A673 (cell line): ENCODE measurements around the gene CMTM2. TPM values are rescaled to one million over a fixed set of nuclear protein-coding genes. Genes with fewer than 3 reads are reported as not detected.
"Not testable (repeated sequence)": the region's sequence is repeated elsewhere in the genome, so short reads cannot be mapped to it uniquely, and the experiment has no call there.

Experiments
- BruUV-seq: library from RNA; stranded (reverse); fragments of 400-500 nt; replicated peaks from 2 replicates; lab custom pipeline; 2021; lab: Mats Ljungman, UMichigan
- CTCF ChIA-PET: fragments of 300-600 bp; sonication (Branson Sonifier 250); formaldehyde crosslinking; loops from one replicate; lab custom pipeline; 2022; ENCODE audit warnings: antibody characterized with exemption; lab: Charles Lee
- POLR2A ChIA-PET: fragments of 300-600 bp; sonication (Branson Sonifier 250); formaldehyde crosslinking; loops from one replicate; lab custom pipeline; 2022; ENCODE audit warnings: antibody characterized with exemption; ENCODE audit not compliant: low non-redundant PET; lab: Charles Lee
- DNase-seq: peaks from one replicate; pipeline ENCODE4 v3.0.0-alpha.2; 2015; ENCODE audit warnings: low spot score
- H3K27ac ChIP-seq: fragments of 200-600 bp; sonication (generic); 2 replicates; pipeline ENCODE4 v1.5.1; 2016; ENCODE audit warnings: mixed run types, low read depth, mild to moderate bottlenecking, mixed read lengths, antibody characterized with exemption, low read length; ENCODE audit not compliant: poor library complexity, severe bottlenecking
- H3K27me3 ChIP-seq: fragments of 200-600 bp; sonication (generic); replicated peaks from 2 replicates; pipeline ENCODE4 v1.6.1; 2017; ENCODE audit warnings: mixed run types, low read depth, mild to moderate bottlenecking, mixed read lengths, antibody characterized with exemption, low read length; ENCODE audit not compliant: insufficient read depth, poor library complexity
- H3K36me3 ChIP-seq: fragments of 200-600 bp; sonication (generic); 2 replicates; pipeline ENCODE4 v1.6.1; 2016; ENCODE audit warnings: mixed run types, mild to moderate bottlenecking, mixed read lengths, antibody characterized with exemption, low read length; ENCODE audit not compliant: insufficient read depth, poor library complexity, severe bottlenecking
- H3K4me1 ChIP-seq: fragments of 200-600 bp; sonication (generic); 2 replicates; pipeline ENCODE4 v1.6.1; 2017; ENCODE audit warnings: mixed run types, mild to moderate bottlenecking, mixed read lengths, antibody characterized with exemption, low read length; ENCODE audit not compliant: insufficient read depth, poor library complexity, severe bottlenecking
- H3K4me3 ChIP-seq: fragments of 200-600 bp; sonication (generic); 2 replicates; pipeline ENCODE4 v1.5.1; 2016; ENCODE audit warnings: low read depth, mixed run types, mild to moderate bottlenecking, mixed read lengths, low read length; ENCODE audit not compliant: poor library complexity, severe bottlenecking
- H3K9me3 ChIP-seq: fragments of 200-600 bp; sonication (generic); 2 replicates; pipeline ENCODE4 v1.6.1; 2016; ENCODE audit warnings: mixed run types, low read depth, mild to moderate bottlenecking, mixed read lengths, antibody characterized with exemption, low read length; ENCODE audit not compliant: poor library complexity, severe bottlenecking
- EZH2 ChIP-seq: fragments of 200-600 bp; sonication (generic); IDR thresholded peaks from 2 replicates; pipeline ENCODE4 v1.6.1; 2017; ENCODE audit warnings: borderline replicate concordance, low read depth, mild to moderate bottlenecking, mixed read lengths, antibody characterized with exemption, low read length; ENCODE audit not compliant: poor library complexity, severe bottlenecking
- intact Hi-C: fragments of 100-400 bp; cut with micrococcal nuclease; formaldehyde crosslinking; loops from one replicate; pipeline ENCODE4 v1.10.0; 2022; ENCODE audit not compliant: unreplicated experiment
- total RNA-seq: library from RNA; stranded (reverse); gene quantifications from 2 replicates; pipeline ENCODE4 v1.2.3, GENCODE V29; 2021
- TF ChIP-seq, protein P1 (sequence below): fragments of 300-800, 200-600 bp; sonication (generic); conservative IDR thresholded peaks from 2 replicates; pipeline ENCODE4 v1.5.1; 2017; ENCODE audit warnings: low read depth, mild to moderate bottlenecking, antibody characterized with exemption, low read length, moderate library complexity, mixed read lengths

The CMTM2 gene
- total RNA-seq, 1 experiment from 2014 or later, result not detected

DNA sequence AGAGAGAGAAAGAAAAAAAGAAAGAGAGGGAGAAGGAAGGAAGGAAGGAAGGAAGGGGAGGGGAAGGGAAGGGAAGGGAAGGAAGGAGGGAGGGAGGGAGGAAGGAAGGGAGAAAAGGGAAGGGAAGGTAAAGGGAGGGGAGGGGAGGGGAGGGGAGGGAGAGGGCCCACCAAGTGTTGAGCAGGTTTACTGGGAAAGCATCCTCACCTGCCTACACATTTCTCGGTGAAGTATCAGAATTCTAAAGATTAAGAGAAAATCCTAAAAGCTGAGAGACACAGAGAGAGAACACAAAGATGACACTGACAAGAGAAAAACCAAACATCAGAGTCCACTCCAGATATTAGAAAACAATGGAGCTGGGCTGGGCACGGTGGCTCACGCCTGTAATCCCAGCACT lies 13.0 kb downstream of the CMTM2 start:
- ChIA-PET POLR2A (no interaction called here), CTCF (no interaction called here)
- Histone ChIP-seq H3K4me1 (no peaks in the 10 kb centered on the region), H3K36me3 (no peaks in the 10 kb centered on the region), H3K9me3 (no peaks in the 10 kb centered on the region), H3K4me3 (no peak overlapping the region), H3K27ac (no peak overlapping the region), H3K27me3 (no peaks in the 10 kb centered on the region)
- TF ChIP-seq, protein P1, sequence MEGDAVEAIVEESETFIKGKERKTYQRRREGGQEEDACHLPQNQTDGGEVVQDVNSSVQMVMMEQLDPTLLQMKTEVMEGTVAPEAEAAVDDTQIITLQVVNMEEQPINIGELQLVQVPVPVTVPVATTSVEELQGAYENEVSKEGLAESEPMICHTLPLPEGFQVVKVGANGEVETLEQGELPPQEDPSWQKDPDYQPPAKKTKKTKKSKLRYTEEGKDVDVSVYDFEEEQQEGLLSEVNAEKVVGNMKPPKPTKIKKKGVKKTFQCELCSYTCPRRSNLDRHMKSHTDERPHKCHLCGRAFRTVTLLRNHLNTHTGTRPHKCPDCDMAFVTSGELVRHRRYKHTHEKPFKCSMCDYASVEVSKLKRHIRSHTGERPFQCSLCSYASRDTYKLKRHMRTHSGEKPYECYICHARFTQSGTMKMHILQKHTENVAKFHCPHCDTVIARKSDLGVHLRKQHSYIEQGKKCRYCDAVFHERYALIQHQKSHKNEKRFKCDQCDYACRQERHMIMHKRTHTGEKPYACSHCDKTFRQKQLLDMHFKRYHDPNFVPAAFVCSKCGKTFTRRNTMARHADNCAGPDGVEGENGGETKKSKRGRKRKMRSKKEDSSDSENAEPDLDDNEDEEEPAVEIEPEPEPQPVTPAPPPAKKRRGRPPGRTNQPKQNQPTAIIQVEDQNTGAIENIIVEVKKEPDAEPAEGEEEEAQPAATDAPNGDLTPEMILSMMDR, result no peak
- no peak for TF ChIP-seq EZH2
- no TSS peak for BruUV-seq
- intact Hi-C loops, result no loop called here
- DNase-seq, result no peak

DNA sequence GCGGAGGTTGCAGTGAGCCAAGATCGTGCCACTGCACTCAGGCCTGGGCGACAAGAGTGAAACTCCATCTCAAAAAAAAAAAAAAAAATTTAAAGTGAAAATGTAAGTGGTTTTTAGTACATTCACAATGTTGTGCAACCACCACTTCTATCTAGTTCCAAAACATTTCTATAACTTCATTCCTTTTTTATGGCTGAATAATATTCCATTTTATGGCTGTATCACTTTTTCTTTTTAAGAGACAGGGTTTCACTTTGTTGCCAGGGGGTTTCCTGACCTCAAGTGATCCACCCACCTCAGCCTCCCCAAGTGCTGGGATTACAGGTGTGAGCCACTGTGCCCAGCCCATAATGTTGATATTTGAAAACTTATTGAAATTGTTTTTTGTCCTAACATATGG lies 13.6 kb downstream of the CMTM2 start:
- no peaks in the 10 kb centered on the region for H3K27me3 ChIP-seq
- H3K4me1 ChIP-seq, result no peaks in the 10 kb centered on the region
- intact Hi-C loops, result no loop called here
- H3K36me3 ChIP-seq, result no peaks in the 10 kb centered on the region
- no peaks in the 10 kb centered on the region for H3K9me3 ChIP-seq
- TF ChIP-seq, protein P1, result no peak
- no peak for TF ChIP-seq EZH2
- no TSS peak for BruUV-seq
- DNase-seq, result no peak
- ChIA-PET POLR2A (no interaction called here), CTCF (no interaction called here)
- H3K27ac ChIP-seq, result no peak overlapping the region
- no peak overlapping the region for H3K4me3 ChIP-seq

- Histone ChIP-seq H3K9me3 (no peaks in the 10 kb centered on the region), H3K4me3 (no peak overlapping the region), H3K4me1 (no peaks in the 10 kb centered on the region), H3K36me3 (no peaks in the 10 kb centered on the region), H3K27me3 (no peaks in the 10 kb centered on the region), H3K27ac (no peak overlapping the region)
- TF ChIP-seq, protein P1, result no peak
- TF ChIP-seq EZH2, result no peak
- CTCF ChIA-PET, result no interaction called here
- POLR2A ChIA-PET, result no interaction called here
- intact Hi-C loops, result no loop called here
- no peak for DNase-seq
- no TSS peak for BruUV-seq
These were observed 15.5 kb downstream of the CMTM2 start for GRCh38 chr16:66594739-66595138.

GRCh38 chr16:66596559-66596958 lies 17.3 kb downstream of the CMTM2 start:
- H3K4me1 ChIP-seq, CTCF ChIA-PET, DNase-seq, H3K27ac ChIP-seq, H3K36me3 ChIP-seq, H3K27me3 ChIP-seq, BruUV-seq, POLR2A ChIA-PET, intact Hi-C loops, H3K4me3 ChIP-seq, H3K9me3 ChIP-seq: not testable (repeated sequence)
